GM21528 (cell line): Measurements from ENCODE around the gene CELF2.
"Not testable (repeated sequence)": the region's sequence is repeated elsewhere in the genome, so short reads cannot be mapped to it uniquely, and the experiment has no call there.

ENCODE experiments used
- ATAC-seq: cut with Tn5 transposase; IDR thresholded peaks from one replicate; pipeline ENCODE4 v1.9.1; 2021; ENCODE audit warnings: mild to moderate bottlenecking, moderate library complexity; ENCODE audit not compliant: unreplicated experiment, low FRiP score

CELF2 gene

GRCh38 chr10:11359869-11360268 lies 342.2 kb downstream of the CELF2 start:
- ATAC-seq = no peak

GRCh38 chr10:11363497-11363896 lies 345.8 kb downstream of the CELF2 start:
- ATAC-seq = no peak

- ATAC-seq = no peak
Observed at GRCh38 chr10:11364241-11364640, 346.6 kb downstream of the CELF2 start.

GRCh38 chr10:11366889-11367288 lies 349.2 kb downstream of the CELF2 start:
- ATAC-seq = not testable (repeated sequence)

- ATAC-seq = no peak
Observed at GRCh38 chr10:11367505-11367904, 349.8 kb downstream of the CELF2 start.

- ATAC-seq = no peak
Observed at GRCh38 chr10:11373717-11374171, 356.1 kb downstream of the CELF2 start.

- no peak for ATAC-seq
Observed at GRCh38 chr10:11377267-11377666, 359.6 kb downstream of the CELF2 start.

GRCh38 chr10:11378835-11379234 lies 361.2 kb downstream of the CELF2 start:
- no peak for ATAC-seq

GRCh38 chr10:11379771-11380170 lies 362.1 kb downstream of the CELF2 start:
- no peak for ATAC-seq

- no peak for ATAC-seq
Observed at GRCh38 chr10:11381023-11381422, 363.4 kb downstream of the CELF2 start.

- no peak for ATAC-seq
Observed at GRCh38 chr10:11381511-11381910, 363.8 kb downstream of the CELF2 start.

- ATAC-seq = no peak
Observed at GRCh38 chr10:11382187-11382586, 364.5 kb downstream of the CELF2 start.

- no peak for ATAC-seq
Observed at GRCh38 chr10:11386044-11386443, 368.4 kb downstream of the CELF2 start.
